A549 (cell line): ENCODE results near the gene SIRPA. TPM values are rescaled to one million over a fixed set of nuclear protein-coding genes. Genes with fewer than 3 reads are reported as not detected.

Source experiments
- ATAC-seq, 2 experiments: fragments of 200-7000 bp in 1 of 2; fragments of >200 bp in 1 of 2; cut with Nextera tagmentation in 1 of 2; cut with Tn5 transposase in 1 of 2; 3 replicates each; pipeline versions ENCODE4 v1.8.0 to v1.9.1; 2018 to 2020; ENCODE audit warnings: mild to moderate bottlenecking in 1 of 2, moderate library complexity in 1 of 2
- CTCF ChIA-PET: fragments of 300-600 bp; sonication (Branson Sonifier 250); formaldehyde crosslinking; extraction: SDS; loops from one replicate; lab custom pipeline; 2021; ENCODE audit warnings: antibody characterized with exemption, inconsistent platforms; lab: Yijun Ruan, JAX
- POLR2A ChIA-PET: fragments of 350-600 bp; formaldehyde crosslinking; extraction: SDS; loops from one replicate; lab custom pipeline; 2021; ENCODE audit warnings: antibody characterized with exemption, inconsistent platforms; lab: Yijun Ruan, JAX
- DNase-seq, 2 experiments: peaks; one replicate each; pipeline versions ENCODE4 v3.0.0 to v3.0.0-alpha.2; 2011 to 2016; ENCODE audit warnings: low read depth in 1 of 2, low spot score in 1 of 2
- FAIRE-seq: peaks from 2 replicates; lab custom pipeline; 2011; peaks lifted over from hg19 to GRCh38; lab: Jason Lieb, UNC
- H3K27ac ChIP-seq, 2 experiments: fragments of >200 bp; sonication (Bioruptor Twin); formaldehyde crosslinking; 3 replicates each; pipeline ENCODE4 v1.5.1; 2016 to 2017
- H3K4me1 ChIP-seq: fragments of >200 bp; sonication (Bioruptor Twin); formaldehyde crosslinking; 3 replicates; pipeline ENCODE4 v1.6.1; 2016
- H3K4me2 ChIP-seq: fragments of >200 bp; sonication (Bioruptor Twin); formaldehyde crosslinking; 3 replicates; pipeline ENCODE4 v1.6.1; 2016
- H3K4me3 ChIP-seq: fragments of >200 bp; sonication (Bioruptor Twin); formaldehyde crosslinking; 3 replicates; pipeline ENCODE4 v1.5.1; 2016
- H3K9me3 ChIP-seq: fragments of >200 bp; sonication (Bioruptor Twin); formaldehyde crosslinking; 3 replicates; pipeline ENCODE4 v1.6.1; 2016
- ATOH8 ChIP-seq: fragments of 250-450 bp; sonication (Bioruptor Pico); IDR thresholded peaks from 2 replicates; pipeline ENCODE4 v1.5.0; 2020; ENCODE audit warnings: low read depth, mild to moderate bottlenecking, moderate library complexity
- CBX2 ChIP-seq: fragments of 200-600 bp; sonication (generic); IDR thresholded peaks from 2 replicates; pipeline ENCODE4 v1.6.1; 2016; ENCODE audit warnings: low read depth, mild to moderate bottlenecking, borderline replicate concordance
- CBX8 ChIP-seq: fragments of 200-600 bp; sonication (generic); IDR thresholded peaks from 2 replicates; pipeline ENCODE4 v1.6.1; 2016
- CEBPB ChIP-seq, 2 experiments: fragments of >200 bp in 1 of 2; sonication (Bioruptor Twin) in 1 of 2; formaldehyde crosslinking in 1 of 2; IDR thresholded peaks; 2 replicates each; pipeline ENCODE4 v1.6.1; 2012 to 2016
- CHD2 ChIP-seq: fragments of 150-350 bp; IDR thresholded peaks from 2 replicates; pipeline ENCODE4 v1.6.1; 2014; ENCODE audit warnings: low read length; ENCODE audit not compliant: partially characterized antibody
- EHF ChIP-seq: fragments of 250-450 bp; sonication (Bioruptor Pico); IDR thresholded peaks from 2 replicates; pipeline ENCODE4 v1.5.0; 2020; ENCODE audit warnings: mild to moderate bottlenecking
- EP300 ChIP-seq, 2 experiments: fragments of >200 bp; sonication (Bioruptor Twin); formaldehyde crosslinking; IDR thresholded peaks; 2 replicates in 1 of 2; 3 replicates in 1 of 2; pipeline ENCODE4 v1.6.1; 2016 to 2017
- ESRRA ChIP-seq: fragments of 150-350 bp; IDR thresholded peaks from 2 replicates; pipeline ENCODE4 v1.6.1; 2014; ENCODE audit warnings: mild to moderate bottlenecking, low read length, borderline replicate concordance
- FOSL2 ChIP-seq, 2 experiments: fragments of 450-650 bp in 1 of 2; fragments of >200 bp in 1 of 2; sonication (Bioruptor Twin) in 1 of 2; formaldehyde crosslinking; IDR thresholded peaks; 2 replicates each; pipeline versions ENCODE4 v1.5.0 to v1.6.1; 2016 to 2020; ENCODE audit warnings: mild to moderate bottlenecking in 1 of 2, moderate library complexity in 1 of 2
- FOXS1 ChIP-seq: fragments of 250-450 bp; sonication (Bioruptor Pico); IDR thresholded peaks from 2 replicates; pipeline ENCODE4 v1.5.0; 2020; ENCODE audit warnings: mild to moderate bottlenecking, moderate library complexity
- GATA3 ChIP-seq: IDR thresholded peaks from 2 replicates; pipeline ENCODE4 v1.6.1; 2012; ENCODE audit warnings: borderline replicate concordance
- HOXA7 ChIP-seq: fragments of 250-450 bp; sonication (Bioruptor Pico); IDR thresholded peaks from 2 replicates; pipeline ENCODE4 v1.5.0; 2020; ENCODE audit warnings: mild to moderate bottlenecking, moderate library complexity
- JUN ChIP-seq, 2 experiments: fragments of >200 bp; sonication (Bioruptor Twin); formaldehyde crosslinking; IDR thresholded peaks; 2 replicates in 1 of 2; 3 replicates in 1 of 2; pipeline ENCODE4 v1.6.1; 2016 to 2017
- KDM5A ChIP-seq: fragments of 200-600 bp; sonication (generic); IDR thresholded peaks from 2 replicates; pipeline ENCODE4 v1.6.1; 2016; ENCODE audit warnings: antibody characterized with exemption, mild to moderate bottlenecking
- MAX ChIP-seq: IDR thresholded peaks from 2 replicates; pipeline ENCODE4 v1.6.1; 2012
- NPAS2 ChIP-seq: fragments of 250-450 bp; sonication (Bioruptor Pico); IDR thresholded peaks from 2 replicates; pipeline ENCODE4 v1.8.0; 2022; ENCODE audit warnings: mild to moderate bottlenecking, moderate library complexity, borderline replicate concordance
- POLR2A ChIP-seq: IDR thresholded peaks from 2 replicates; pipeline ENCODE4 v1.6.1; 2012; ENCODE audit warnings: mild to moderate bottlenecking, low read length
- RAD21 ChIP-seq, 2 experiments: fragments of >200 bp in 1 of 2; sonication (Bioruptor Twin) in 1 of 2; formaldehyde crosslinking in 1 of 2; IDR thresholded peaks in 1 of 2; conservative IDR thresholded peaks in 1 of 2; 2 replicates in 1 of 2; 3 replicates in 1 of 2; pipeline ENCODE4 v1.6.1; 2012 to 2018; ENCODE audit warnings: inconsistent platforms in 1 of 2
- RFX5 ChIP-seq: fragments of 450-650 bp; IDR thresholded peaks from 2 replicates; pipeline ENCODE4 v1.7.1; 2014; ENCODE audit warnings: antibody characterized with exemption, mild to moderate bottlenecking, moderate library complexity
- SREBF2 ChIP-seq: fragments of 450-650 bp; IDR thresholded peaks from 2 replicates; pipeline ENCODE4 v1.6.1; 2014; ENCODE audit warnings: mild to moderate bottlenecking, moderate library complexity
- ZNF302 ChIP-seq: fragments of 250-450 bp; sonication (Bioruptor Pico); IDR thresholded peaks from 2 replicates; pipeline ENCODE4 v1.9.0; 2021; ENCODE audit warnings: inconsistent platforms, mild to moderate bottlenecking, moderate library complexity
- WGBS: methylation state at CpG from one replicate; pipeline ENCODE4 v1.1.6; 2017; ENCODE audit errors: missing lambda C conversion rate; 5-methylcytosine and 5-hydroxymethylcytosine counted together
- polyA plus RNA-seq, 4 experiments: library from polyadenylated mRNA; depleted of rRNA in 3 of 4; stranded (reverse); fragments of >200 nt; fragmentation: RNase III in 1 of 4; extraction: RNeasy Plus Mini Kit Qiagen cat#74134 plus additional on column Dnase treatment in 1 of 4; gene quantifications; 2 replicates in 3 of 4; 3 replicates in 1 of 4; pipeline ENCODE4 v1.2.3, GENCODE V29; 2011 to 2017
- TF ChIP-seq, protein P1 (sequence below): IDR thresholded peaks from 2 replicates; pipeline ENCODE4 v1.6.1; 2012; ENCODE audit warnings: low read depth, borderline replicate concordance
- TF ChIP-seq, protein P2 (sequence below): fragments of >200 bp; sonication (Bioruptor Twin); formaldehyde crosslinking; IDR thresholded peaks from 3 replicates; pipeline ENCODE4 v1.6.1; 2016

SIRPA gene
- polyA plus RNA-seq, 2 of the 4 experiments (the other 2 are of a cell fraction), result 12.8 to 21.6 TPM

- ChIA-PET CTCF (interaction anchor here (0.5 to 1.9 kb wide), 10 partner anchors 9 to 320 kb away, joined by 3 to 6 read pairs (median 3); no protein-coding TSS in a partner anchor), POLR2A (no interaction called here)
- ATAC-seq (no peak), FAIRE-seq (no peak), DNase-seq (no peak)
- no peak for TF ChIP-seq NPAS2 (CRISPR knock-in tag)
- TF ChIP-seq MAX, result no peak
- no peak for TF ChIP-seq EP300 (IDR thresholded peaks at IDR 0.05)
- no peak for TF ChIP-seq HOXA7 (CRISPR knock-in tag)
- no peak for TF ChIP-seq CBX8
- TF ChIP-seq ESRRA, result no peak
- TF ChIP-seq KDM5A, result no peak
- no peak for TF ChIP-seq RAD21 (conservative IDR thresholded peaks at IDR 0.05 in 1 of 2, IDR thresholded peaks at IDR 0.05 in 1 of 2)
- Histone ChIP-seq H3K27ac (no peak overlapping the region), H3K4me3 (no peak overlapping the region), H3K4me1 (no peaks in the 10 kb centered on the region), H3K4me2 (no peak overlapping the region), H3K9me3 (no peaks in the 10 kb centered on the region)
- 2% methylated on average over 2 of the region's 2 CpGs for WGBS
These were observed 43.8 kb upstream of the SIRPA start for GRCh38 chr20:1851396-1851795.

DNA sequence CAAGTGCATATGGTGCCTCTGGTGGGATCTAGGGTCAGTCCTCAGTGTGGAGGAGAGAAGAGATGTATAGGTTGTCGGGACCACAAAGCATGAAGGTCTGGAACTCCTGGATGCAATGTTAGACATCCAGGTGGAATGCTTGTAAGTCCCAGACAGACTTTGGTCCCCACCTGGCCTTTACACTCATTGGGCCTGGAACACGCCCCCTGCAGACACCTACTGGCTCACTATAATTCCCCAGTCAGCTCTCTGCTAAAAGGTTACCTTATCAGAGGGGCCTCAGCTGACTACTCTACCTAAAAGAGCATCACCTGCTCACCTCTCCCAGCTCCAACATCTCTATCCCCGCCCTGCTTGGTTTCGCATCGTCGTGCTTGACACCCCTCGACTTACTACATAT lies 41.7 kb upstream of the SIRPA start:
- H3K27ac ChIP-seq, result no peak overlapping the region
- H3K4me3 ChIP-seq, result no peak overlapping the region
- DNase-seq (no peak), FAIRE-seq (no peak), ATAC-seq (no peak)
- H3K4me2 ChIP-seq, result no peak overlapping the region
- H3K9me3 ChIP-seq, result no peaks in the 10 kb centered on the region
- CTCF ChIA-PET, result interaction anchor here (0.6 to 2.4 kb wide), 8 partner anchors 10 to 473 kb away, joined by 3 to 13 read pairs (median 4); no protein-coding TSS in a partner anchor
- TF ChIP-seq JUN (IDR thresholded peaks at IDR 0.05), result no peak
- no peak for TF ChIP-seq RFX5
- no peak for TF ChIP-seq POLR2A
- no peak for TF ChIP-seq RAD21 (conservative IDR thresholded peaks at IDR 0.05 in 1 of 2, IDR thresholded peaks at IDR 0.05 in 1 of 2)
- TF ChIP-seq, protein P1, sequence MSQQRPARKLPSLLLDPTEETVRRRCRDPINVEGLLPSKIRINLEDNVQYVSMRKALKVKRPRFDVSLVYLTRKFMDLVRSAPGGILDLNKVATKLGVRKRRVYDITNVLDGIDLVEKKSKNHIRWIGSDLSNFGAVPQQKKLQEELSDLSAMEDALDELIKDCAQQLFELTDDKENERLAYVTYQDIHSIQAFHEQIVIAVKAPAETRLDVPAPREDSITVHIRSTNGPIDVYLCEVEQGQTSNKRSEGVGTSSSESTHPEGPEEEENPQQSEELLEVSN, result no peak
- TF ChIP-seq, all 56 proteins: peak for 0
- POLR2A ChIA-PET, result no interaction called here
- H3K4me1 ChIP-seq, result no peaks in the 10 kb centered on the region
- 83% methylated on average over 7 of the region's 7 CpGs for WGBS

GRCh38 chr20:1854246-1854645 lies 41.0 kb upstream of the SIRPA start:
- POLR2A ChIA-PET, result interaction anchor here (0.6 kb wide), 1 partner anchor 395 kb away, joined by 3 read pairs; no protein-coding TSS in a partner anchor
- 75% methylated on average over 5 of the region's 5 CpGs for WGBS
- Histone ChIP-seq H3K9me3 (no peaks in the 10 kb centered on the region), H3K4me2 (no peak overlapping the region), H3K4me3 (no peak overlapping the region), H3K27ac (no peak overlapping the region), H3K4me1 (no peaks in the 10 kb centered on the region)
- no peak for FAIRE-seq
- CTCF ChIA-PET, result interaction anchor here (0.7 to 2.4 kb wide), 5 partner anchors 10 to 65 kb away, joined by 3 to 13 read pairs (median 4); no protein-coding TSS in a partner anchor
- TF ChIP-seq FOXS1 (CRISPR knock-in tag) (no peak), HOXA7 (CRISPR knock-in tag) (no peak)
- TF ChIP-seq, protein P2, sequence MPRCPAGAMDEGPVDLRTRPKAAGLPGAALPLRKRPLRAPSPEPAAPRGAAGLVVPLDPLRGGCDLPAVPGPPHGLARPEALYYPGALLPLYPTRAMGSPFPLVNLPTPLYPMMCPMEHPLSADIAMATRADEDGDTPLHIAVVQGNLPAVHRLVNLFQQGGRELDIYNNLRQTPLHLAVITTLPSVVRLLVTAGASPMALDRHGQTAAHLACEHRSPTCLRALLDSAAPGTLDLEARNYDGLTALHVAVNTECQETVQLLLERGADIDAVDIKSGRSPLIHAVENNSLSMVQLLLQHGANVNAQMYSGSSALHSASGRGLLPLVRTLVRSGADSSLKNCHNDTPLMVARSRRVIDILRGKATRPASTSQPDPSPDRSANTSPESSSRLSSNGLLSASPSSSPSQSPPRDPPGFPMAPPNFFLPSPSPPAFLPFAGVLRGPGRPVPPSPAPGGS, result no peak
- ATAC-seq, result no peak
- DNase-seq, result no peak

GRCh38 chr20:1855109-1855508 lies 40.1 kb upstream of the SIRPA start:
- 38% methylated on average over 6 of the region's 6 CpGs for WGBS
- Histone ChIP-seq H3K4me1 (no peaks in the 10 kb centered on the region), H3K4me3 (no peak overlapping the region)
- POLR2A ChIA-PET, result interaction anchor here (0.6 kb wide), 1 partner anchor 394 kb away, joined by 3 read pairs; no protein-coding TSS in a partner anchor
- ATAC-seq (no peak), FAIRE-seq (no peak)
- no peak for TF ChIP-seq MAX
- no peak for TF ChIP-seq RAD21 (conservative IDR thresholded peaks at IDR 0.05 in 1 of 2, IDR thresholded peaks at IDR 0.05 in 1 of 2)
- TF ChIP-seq CBX2, result no peak
- TF ChIP-seq GATA3, result no peak
- no peak for TF ChIP-seq CEBPB (IDR thresholded peaks at IDR 0.05)
- no peak for TF ChIP-seq FOSL2 (IDR thresholded peaks at IDR 0.05)
- TF ChIP-seq FOSL2 (CRISPR knock-in tag; IDR thresholded peaks at IDR 0.05), result no peak
- no peak for TF ChIP-seq SREBF2
- TF ChIP-seq CHD2, result no peak
- no peak for TF ChIP-seq EHF (CRISPR knock-in tag)
- TF ChIP-seq ATOH8, result no peak
- no peak for TF ChIP-seq ZNF302 (CRISPR knock-in tag)
- TF ChIP-seq, all 56 proteins: peak for 0
- Histone ChIP-seq H3K9me3 (no peaks in the 10 kb centered on the region), H3K27ac (no peak overlapping the region), H3K4me2 (no peak overlapping the region)
- DNase-seq, result no peak
- CTCF ChIA-PET, result interaction anchor here (0.6 to 5.4 kb wide), 8 partner anchors 8 to 1329 kb away, joined by 3 to 24 read pairs (median 4); no protein-coding TSS in a partner anchor
